Bronchial epithelial cell (primary cell): ENCODE results near the gene FRS2. TPM values are rescaled to one million over a fixed set of nuclear protein-coding genes. Genes with fewer than 3 reads are reported as not detected.

Experiments
- DNase-seq: peaks from one replicate; pipeline ENCODE4 v3.0.0-alpha.2; 2010; ENCODE audit warnings: low read depth
- FAIRE-seq: peaks from 2 replicates; lab custom pipeline; 2011; peaks lifted over from hg19 to GRCh38; lab: Jason Lieb, UNC
- H3K27me3 ChIP-seq: 2 replicates; pipeline ENCODE4 v1.5.1; 2011; ENCODE audit warnings: low read length; ENCODE audit not compliant: control insufficient read depth, insufficient read depth
- H3K36me3 ChIP-seq: 2 replicates; pipeline ENCODE4 v1.5.1; 2011; ENCODE audit warnings: low read length; ENCODE audit not compliant: control insufficient read depth, insufficient read depth
- H3K4me3 ChIP-seq: 2 replicates; pipeline ENCODE4 v1.5.1; 2011; ENCODE audit warnings: mild to moderate bottlenecking, low read depth, low read length, control low read depth
- total RNA-seq: library from RNA; depleted of rRNA; stranded (reverse); fragments of >200 nt; gene quantifications from 2 replicates; pipeline ENCODE4 v1.2.1, GENCODE V29; 2014
- TF ChIP-seq, protein P1 (sequence below): IDR thresholded peaks from 2 replicates; pipeline ENCODE4 v1.5.1; 2011; ENCODE audit warnings: mild to moderate bottlenecking, moderate library complexity, low read length, control low read depth, inconsistent platforms; ENCODE audit not compliant: insufficient read depth, severe bottlenecking

The FRS2 gene
- total RNA-seq, 1 donor from 2014 or later: 27.1 TPM

DNA sequence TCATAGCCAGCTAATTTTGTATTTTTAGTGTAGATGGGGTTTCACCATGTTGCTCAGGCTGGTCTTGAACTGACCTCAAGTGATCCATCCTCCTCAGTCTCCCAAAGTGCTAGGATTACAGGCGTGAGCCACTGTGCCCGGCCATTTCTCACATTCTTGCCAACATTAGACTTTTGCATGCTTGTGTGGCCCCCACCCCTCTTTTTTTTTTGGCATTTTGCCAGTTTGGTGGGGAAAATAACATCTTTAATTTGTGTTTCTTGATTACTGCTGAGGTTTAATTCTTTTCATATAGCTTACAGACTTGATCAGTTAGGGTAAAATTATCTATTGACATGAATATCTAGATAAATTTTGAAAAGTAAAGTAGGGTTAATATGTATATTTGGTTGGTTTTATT is 118.9 kb downstream of the FRS2 start:
- DNase-seq: no peak
- FAIRE-seq: no peak
- Histone ChIP-seq H3K4me3 (no peak overlapping the region), H3K36me3 (peaks cover 15% of the 10 kb centered on the region), H3K27me3 (no peaks in the 10 kb centered on the region)
- TF ChIP-seq, protein P1, sequence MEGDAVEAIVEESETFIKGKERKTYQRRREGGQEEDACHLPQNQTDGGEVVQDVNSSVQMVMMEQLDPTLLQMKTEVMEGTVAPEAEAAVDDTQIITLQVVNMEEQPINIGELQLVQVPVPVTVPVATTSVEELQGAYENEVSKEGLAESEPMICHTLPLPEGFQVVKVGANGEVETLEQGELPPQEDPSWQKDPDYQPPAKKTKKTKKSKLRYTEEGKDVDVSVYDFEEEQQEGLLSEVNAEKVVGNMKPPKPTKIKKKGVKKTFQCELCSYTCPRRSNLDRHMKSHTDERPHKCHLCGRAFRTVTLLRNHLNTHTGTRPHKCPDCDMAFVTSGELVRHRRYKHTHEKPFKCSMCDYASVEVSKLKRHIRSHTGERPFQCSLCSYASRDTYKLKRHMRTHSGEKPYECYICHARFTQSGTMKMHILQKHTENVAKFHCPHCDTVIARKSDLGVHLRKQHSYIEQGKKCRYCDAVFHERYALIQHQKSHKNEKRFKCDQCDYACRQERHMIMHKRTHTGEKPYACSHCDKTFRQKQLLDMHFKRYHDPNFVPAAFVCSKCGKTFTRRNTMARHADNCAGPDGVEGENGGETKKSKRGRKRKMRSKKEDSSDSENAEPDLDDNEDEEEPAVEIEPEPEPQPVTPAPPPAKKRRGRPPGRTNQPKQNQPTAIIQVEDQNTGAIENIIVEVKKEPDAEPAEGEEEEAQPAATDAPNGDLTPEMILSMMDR: no peak

- H3K4me3 ChIP-seq: no peak overlapping the region
- H3K36me3 ChIP-seq: peaks cover 23% of the 10 kb centered on the region
- no peak for FAIRE-seq
- H3K27me3 ChIP-seq: no peaks in the 10 kb centered on the region
- DNase-seq: no peak
- TF ChIP-seq, protein P1: no peak
Measured at GRCh38 chr12:69595689-69596088, 125.5 kb downstream of the FRS2 start.

- FAIRE-seq (no peak), DNase-seq (no peak)
- peaks cover 19% of the 10 kb centered on the region for H3K36me3 ChIP-seq
Measured at GRCh38 chr12:69598174-69598753, 128.1 kb downstream of the FRS2 start.

DNA sequence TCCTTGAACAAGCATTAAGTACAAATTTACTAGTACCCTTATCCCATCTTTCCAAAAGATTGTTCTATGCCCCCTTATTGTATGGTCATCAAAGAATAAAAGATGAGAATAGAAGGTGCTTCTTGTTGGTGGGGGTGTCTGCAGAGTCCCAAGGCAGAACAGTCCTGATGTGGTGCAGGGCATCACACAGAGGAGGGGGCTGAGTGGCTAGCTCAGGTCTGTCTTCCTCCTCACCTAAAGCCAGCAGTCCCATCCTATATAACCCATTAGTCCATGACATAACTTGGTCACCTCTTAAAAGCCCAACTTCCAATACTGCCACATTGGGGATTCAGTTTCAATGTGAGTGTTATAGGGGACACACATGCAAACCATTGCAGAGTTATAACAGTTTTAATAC is 130.6 kb downstream of the FRS2 start:
- Histone ChIP-seq H3K36me3 (peaks cover 14% of the 10 kb centered on the region), H3K27me3 (no peaks in the 10 kb centered on the region), H3K4me3 (no peak overlapping the region)
- FAIRE-seq: no peak
- DNase-seq: no peak
- TF ChIP-seq, protein P1: no peak

More at GRCh38 chr12:69598174-69598753, 128.1 kb downstream of the FRS2 start:
- no peaks in the 10 kb centered on the region for H3K27me3 ChIP-seq
- no peak overlapping the region for H3K4me3 ChIP-seq
- TF ChIP-seq, protein P1: no peak

DNA sequence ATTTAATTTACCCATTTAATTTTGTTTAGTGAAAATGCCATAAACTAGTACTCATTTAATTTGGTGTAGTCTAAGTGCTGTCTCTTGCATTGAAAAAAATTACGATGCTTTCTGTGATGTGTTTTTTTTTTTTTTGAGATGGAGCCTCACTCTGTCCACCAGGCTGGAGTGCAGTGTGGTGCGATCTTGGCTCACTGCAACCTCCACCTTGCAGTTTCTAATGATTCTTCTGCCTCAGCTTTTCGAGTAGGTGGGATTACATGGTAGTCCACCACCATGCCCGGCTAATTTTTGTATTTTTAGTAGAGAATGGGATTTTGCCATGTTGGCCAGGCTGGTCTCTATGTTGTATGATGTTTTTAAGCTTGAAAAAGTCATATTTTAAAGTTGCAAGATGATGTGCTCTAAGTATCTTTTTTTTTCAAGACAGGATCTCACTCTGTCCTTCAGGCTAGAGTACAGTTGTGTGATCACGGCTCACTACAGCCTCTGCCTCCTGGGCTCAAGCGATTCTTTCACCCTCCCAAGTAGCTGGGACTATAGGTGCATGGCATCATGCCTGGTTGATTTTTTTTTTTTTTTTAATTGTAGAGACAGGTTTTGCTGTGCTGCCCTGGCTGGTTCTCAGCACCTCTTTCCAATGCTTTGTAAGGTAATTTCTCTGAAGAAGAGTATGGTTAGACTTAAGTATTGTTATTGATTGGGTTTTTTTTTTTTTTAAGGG is 131.9 kb downstream of the FRS2 start:
- Histone ChIP-seq H3K27me3 (no peaks in the 10 kb centered on the region), H3K4me3 (no peak overlapping the region), H3K36me3 (peaks cover 12% of the 10 kb centered on the region)
- FAIRE-seq (no peak), DNase-seq (no peak)
- TF ChIP-seq, protein P1: no peak
